Urinary bladder (tissue), 4 donors: ENCODE data around the gene DCLK1. TPM values are rescaled to one million over a fixed set of nuclear protein-coding genes. Genes with fewer than 3 reads are reported as not detected.

Experiments used
- DNase-seq: peaks from one replicate; pipeline ENCODE4 v3.0.0-alpha.2; 2015; ENCODE audit errors: extremely low spot score
- H3K27ac ChIP-seq: one replicate; pipeline ENCODE4 v1.5.1; 2013; ENCODE audit warnings: low read depth, mild to moderate bottlenecking, moderate library complexity
- H3K36me3 ChIP-seq: one replicate; pipeline ENCODE4 v1.6.1; 2013; ENCODE audit warnings: mild to moderate bottlenecking, moderate library complexity; ENCODE audit not compliant: insufficient read depth
- H3K4me1 ChIP-seq: one replicate; pipeline ENCODE4 v1.6.1; 2013; ENCODE audit warnings: mild to moderate bottlenecking, moderate library complexity; ENCODE audit not compliant: insufficient read depth
- H3K4me3 ChIP-seq: one replicate; pipeline ENCODE4 v1.5.1; 2013; ENCODE audit warnings: low read depth, low read length
- whole genome bisulfite sequencing: extraction: QIAGEN DNeasy Blood & Tissue Kit; methylation state at CpG from one replicate; pipeline ENCODE4 v1.1.7; 2013; 5-methylcytosine and 5-hydroxymethylcytosine counted together
- polyA plus RNA-seq: library from polyadenylated mRNA; stranded (reverse); fragments of 200-250 nt; gene quantifications from one replicate; pipeline ENCODE4 v1.2.3, GENCODE V29; 2013
- total RNA-seq: library from RNA; depleted of rRNA; stranded (reverse); fragments of >200 nt; gene quantifications from one replicate; pipeline ENCODE4 v1.2.3, GENCODE V29; 2014
- donor health status: healthy with polysubstance abuse.
- donor health status: healthy.

The DCLK1 gene
- total and polyA plus RNA-seq, 2 donors: 6.5 to 89.1 TPM

DNA sequence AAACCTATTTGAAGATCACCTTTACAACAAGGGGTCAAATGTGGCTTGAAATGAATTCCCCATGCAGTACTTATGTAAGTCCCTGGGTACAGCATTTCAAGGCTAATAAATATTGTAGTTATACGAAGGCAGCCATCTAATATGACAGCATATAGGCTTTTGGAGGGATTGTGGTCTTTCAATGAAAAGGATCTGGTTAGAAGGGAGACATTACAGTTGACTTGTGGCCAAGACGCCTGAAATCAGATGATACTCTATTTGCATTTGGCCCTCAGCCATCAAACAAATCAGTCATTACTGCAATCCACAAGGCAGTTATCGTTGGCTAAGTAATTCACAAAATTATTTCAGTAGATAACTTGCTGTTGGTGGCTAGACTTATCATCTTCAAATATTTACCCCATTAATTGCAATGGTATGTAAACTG, 242.7 kb downstream of the DCLK1 start:
- DNase-seq: no peak
- Histone ChIP-seq H3K36me3 (no peaks in the 10 kb centered on the region), H3K4me1 (no peaks in the 10 kb centered on the region), H3K27ac (no peak overlapping the region), H3K4me3 (no peak overlapping the region)
- 44% methylated on average over 3 of the region's 3 CpGs for WGBS

DNA sequence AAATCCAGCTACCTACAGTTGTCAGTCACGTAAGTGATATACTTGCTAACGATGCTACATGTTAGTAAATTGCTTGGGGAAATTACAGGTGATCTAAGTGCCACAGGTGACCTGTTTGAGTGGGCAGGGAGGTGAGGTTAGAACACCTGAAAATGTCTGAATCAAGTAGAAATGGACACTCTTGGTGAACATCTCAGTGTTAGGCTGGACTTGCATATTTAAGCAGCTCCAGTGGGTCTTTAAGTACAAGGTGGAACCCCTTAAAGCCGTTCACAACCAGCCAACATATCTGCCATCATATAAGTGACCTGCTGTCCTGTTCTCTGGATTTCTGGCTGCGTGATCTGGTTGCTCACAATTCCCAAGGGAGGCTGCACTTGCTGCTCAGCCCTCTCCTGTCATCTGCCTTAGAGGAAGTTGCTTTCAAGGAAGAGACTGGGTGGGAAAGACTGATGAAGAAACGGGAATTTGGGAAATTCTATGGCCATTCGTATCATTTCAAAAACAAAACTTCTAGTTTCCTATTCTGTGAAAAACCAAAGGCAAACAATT, 244.0 kb downstream of the DCLK1 start:
- no peak for DNase-seq
- H3K36me3 ChIP-seq: no peaks in the 10 kb centered on the region
- no peak overlapping the region for H3K4me3 ChIP-seq
- no peaks in the 10 kb centered on the region for H3K4me1 ChIP-seq
- 84% methylated on average over 6 of the region's 6 CpGs for WGBS
- H3K27ac ChIP-seq: no peak overlapping the region

DNA sequence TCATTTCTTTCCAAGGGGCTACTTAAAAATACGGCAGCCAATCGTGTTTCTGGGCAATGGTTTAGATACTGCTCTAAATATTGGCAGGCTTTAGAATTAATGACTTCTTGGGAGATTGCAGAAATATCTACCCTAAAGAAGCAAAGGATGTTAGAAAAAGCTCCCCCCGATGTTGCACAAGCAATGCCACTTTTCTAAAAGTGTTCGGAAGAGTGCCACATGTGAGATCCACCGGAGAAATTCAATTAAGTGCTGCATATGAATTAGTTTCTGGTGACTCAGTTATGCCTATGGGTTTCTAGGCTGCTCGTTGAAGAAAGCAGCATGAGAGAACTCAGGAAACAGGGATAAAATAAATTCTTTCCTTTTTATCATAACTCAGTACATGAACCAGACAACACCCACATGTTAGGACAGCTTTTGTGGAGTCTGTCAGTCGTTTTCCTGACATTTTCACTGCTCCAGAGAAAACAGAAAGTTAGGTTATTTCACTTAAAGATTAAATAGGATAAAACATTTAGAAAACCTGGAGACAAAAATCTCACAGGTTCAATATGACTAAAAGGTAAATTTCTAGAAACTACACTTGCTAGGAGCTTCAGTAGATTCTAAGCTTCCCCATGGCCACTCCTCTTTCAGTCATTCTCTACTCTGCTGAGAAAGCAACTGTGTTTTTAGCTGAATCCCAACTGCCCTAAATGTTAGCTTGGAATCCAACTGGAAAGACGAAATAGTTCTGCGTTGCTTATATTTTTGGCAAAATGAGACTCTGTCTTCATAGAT, 244.7 kb downstream of the DCLK1 start:
- no peak overlapping the region for H3K4me3 ChIP-seq
- 71% methylated on average over 9 of the region's 9 CpGs for WGBS

DNA sequence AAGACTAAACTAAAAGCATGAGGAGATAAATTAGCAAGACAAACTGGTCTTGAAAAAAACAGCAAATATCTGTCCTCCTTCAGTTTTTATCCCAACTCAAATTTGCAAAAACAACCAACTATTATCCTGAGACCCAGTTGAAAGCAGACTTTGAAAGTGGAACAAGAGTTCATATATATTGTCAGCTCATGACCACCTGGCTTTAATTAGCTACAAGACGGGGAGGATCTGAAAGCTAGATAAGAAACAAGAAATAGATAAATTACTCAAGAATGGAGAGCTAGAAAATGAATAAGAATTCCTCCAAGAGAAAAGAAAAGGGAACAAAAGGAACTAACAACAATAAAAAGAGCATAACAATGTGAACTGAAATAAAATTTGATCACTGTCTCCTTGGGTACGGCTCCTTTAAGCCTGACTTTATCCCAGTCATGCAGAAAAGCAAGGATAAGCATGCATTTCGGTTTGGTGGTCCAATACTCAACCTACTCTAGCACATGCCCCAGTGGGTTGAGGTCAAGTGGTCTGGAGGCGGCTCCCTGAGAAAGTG, 246.9 kb downstream of the DCLK1 start:
- Histone ChIP-seq H3K36me3 (no peaks in the 10 kb centered on the region), H3K4me1 (no peaks in the 10 kb centered on the region), H3K4me3 (no peak overlapping the region), H3K27ac (no peak overlapping the region)
- no peak for DNase-seq
- WGBS: 86% methylated on average over 4 of the region's 4 CpGs

More for the DNA sequence above, 244.7 kb downstream of the DCLK1 start:
- DNase-seq: no peak
- Histone ChIP-seq H3K4me1 (no peaks in the 10 kb centered on the region), H3K36me3 (no peaks in the 10 kb centered on the region), H3K27ac (no peak overlapping the region)

DNA sequence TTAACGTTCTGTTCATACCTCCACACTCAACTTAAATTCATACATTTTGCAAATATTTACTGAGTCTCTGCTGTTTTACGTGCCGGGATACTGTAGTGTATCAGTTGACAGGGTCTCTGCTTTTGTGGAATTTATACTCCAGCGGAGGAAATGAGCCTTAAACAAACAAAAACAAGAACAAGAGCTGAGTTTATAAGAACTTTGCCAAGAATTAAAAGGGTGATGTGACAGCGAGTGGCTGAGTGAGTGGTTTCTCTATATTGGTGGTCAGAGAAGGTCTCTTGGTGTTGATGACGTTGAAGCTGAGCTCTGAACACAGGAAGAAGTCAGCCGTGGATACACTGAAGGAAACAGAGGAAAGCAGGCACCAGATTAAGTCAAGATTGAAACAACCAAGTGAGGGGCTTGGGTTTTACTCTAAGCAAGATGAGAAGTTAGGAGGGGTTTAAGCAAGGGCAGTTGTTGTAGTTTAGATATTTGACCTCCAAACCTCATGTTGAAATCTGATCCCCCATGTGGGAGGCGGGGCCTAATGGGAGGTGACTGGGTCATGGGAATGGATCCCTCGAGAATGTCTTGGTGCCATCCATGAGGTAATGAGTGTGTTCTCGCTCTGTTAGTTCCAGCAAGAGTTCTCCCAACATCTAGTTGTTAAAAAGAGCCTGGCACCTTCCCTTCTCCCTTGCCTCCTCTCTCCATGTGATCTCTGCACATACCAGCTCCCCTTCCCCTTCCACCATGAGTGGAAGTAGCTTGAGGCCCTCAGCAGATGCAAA, 248.3 kb downstream of the DCLK1 start:
- Histone ChIP-seq H3K36me3 (no peaks in the 10 kb centered on the region), H3K4me3 (no peak overlapping the region), H3K27ac (no peak overlapping the region), H3K4me1 (no peaks in the 10 kb centered on the region)
- DNase-seq: no peak
- WGBS: 59% methylated on average over 10 of the region's 10 CpGs

DNA sequence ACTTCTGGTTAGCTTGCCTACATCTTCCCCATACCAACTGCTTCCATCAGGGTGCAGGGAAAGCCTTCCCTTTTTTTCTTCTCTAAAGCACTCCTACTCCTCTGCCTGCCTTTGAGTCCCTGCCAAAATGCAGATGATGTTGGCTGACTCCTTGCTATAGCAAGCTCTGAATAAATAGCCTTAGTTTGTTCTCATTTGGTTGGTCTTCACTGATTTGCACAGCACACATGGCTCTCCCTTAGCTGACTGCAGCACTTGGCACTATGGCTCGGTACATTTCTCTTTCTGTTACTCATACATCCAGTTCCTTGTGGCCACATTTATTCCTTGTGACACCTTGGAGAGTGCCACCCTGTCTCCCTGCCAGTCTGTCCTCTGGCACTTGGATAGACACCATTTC, 249.8 kb downstream of the DCLK1 start:
- 65% methylated on average over 1 of the region's 1 CpG for whole genome bisulfite sequencing
- no peak for DNase-seq
- H3K36me3 ChIP-seq: no peaks in the 10 kb centered on the region
- no peaks in the 10 kb centered on the region for H3K4me1 ChIP-seq
- no peak overlapping the region for H3K4me3 ChIP-seq
- H3K27ac ChIP-seq: no peak overlapping the region

DNA sequence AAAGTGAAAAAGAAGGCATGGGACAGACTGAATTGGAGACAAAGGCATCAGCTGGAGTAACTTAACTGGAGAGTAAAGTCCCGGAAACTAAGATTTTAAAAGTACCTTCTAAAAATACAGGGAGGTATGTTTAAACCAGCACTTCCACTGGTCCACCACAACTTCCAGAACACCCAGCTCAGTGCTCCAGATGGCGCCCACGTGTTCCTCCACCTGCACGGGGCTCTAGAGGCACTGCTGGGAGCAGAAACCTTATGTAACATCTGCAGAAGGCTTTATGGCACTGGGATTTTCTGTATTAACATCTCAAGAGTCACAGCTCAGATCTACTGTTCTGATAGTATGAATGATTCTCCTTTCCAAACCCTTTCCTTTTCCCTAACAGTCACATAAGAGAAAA, 252.1 kb downstream of the DCLK1 start:
- Histone ChIP-seq H3K27ac (no peak overlapping the region), H3K4me3 (no peak overlapping the region), H3K4me1 (no peaks in the 10 kb centered on the region), H3K36me3 (no peaks in the 10 kb centered on the region)
- 80% methylated on average over 4 of the region's 4 CpGs for WGBS
- no peak for DNase-seq

DNA sequence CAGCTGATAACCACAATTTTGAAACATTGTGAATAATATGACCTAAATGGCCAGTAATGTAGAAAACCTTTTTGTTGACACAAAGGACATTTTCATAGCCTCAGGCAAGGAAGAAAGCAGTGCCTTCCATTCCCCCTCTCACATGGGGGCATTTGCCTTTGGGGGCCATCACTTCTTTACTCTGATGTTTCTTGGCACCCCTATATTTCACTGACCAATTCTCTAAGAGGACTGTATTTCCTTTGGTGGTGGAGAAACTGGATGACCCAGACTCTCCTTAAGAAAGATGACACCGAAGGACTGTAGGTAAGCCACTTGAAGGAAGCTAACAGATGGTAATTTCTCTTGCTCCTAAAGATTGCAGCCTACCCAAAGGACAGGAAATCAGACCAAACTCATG, 254.6 kb downstream of the DCLK1 start:
- Histone ChIP-seq H3K4me1 (no peaks in the 10 kb centered on the region), H3K27ac (no peak overlapping the region), H3K4me3 (no peak overlapping the region), H3K36me3 (no peaks in the 10 kb centered on the region)
- 94% methylated on average over 1 of the region's 1 CpG for WGBS
- no peak for DNase-seq

DNA sequence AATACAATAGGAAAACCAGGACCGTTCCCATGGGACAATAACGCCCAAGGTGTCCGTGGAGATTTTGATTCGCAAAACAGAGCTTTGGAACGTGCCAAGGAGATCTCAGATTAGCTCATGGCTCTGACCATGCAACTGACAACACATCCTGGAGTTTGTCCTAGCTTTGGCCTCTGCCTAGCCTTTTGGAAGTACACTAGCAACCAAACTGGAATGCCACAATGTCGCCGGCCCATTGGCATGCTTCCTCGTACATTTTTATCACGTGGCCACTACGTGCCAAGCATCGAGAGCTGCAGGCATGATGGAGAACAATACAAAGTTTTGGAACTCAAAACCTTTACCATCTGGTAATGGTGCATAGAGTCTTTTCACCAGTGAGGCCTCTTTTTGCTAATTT, 256.5 kb downstream of the DCLK1 start:
- Histone ChIP-seq H3K36me3 (no peaks in the 10 kb centered on the region), H3K4me1 (no peaks in the 10 kb centered on the region), H3K4me3 (no peak overlapping the region), H3K27ac (no peak overlapping the region)
- 91% methylated on average over 11 of the region's 11 CpGs for WGBS
- no peak for DNase-seq

DNA sequence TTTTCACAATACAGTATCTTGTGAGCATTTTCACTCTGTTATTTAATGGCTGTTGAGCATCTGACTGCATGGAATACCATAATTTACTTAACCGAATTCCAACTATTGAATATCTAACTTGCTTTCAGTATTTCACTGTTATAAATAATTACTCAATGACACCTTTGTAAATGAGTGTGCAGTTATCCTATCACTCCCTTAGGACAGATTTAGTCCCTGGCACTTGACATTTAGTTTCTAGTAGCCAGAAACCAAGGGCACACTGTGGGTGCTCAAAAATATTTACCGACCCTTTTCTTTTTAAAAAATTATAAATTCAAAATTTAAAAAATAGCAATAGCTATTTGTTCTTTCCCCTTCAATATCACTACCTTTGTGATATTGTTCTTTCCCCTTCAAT, 258.8 kb downstream of the DCLK1 start:
- Histone ChIP-seq H3K36me3 (no peaks in the 10 kb centered on the region), H3K27ac (no peak overlapping the region), H3K4me1 (no peaks in the 10 kb centered on the region), H3K4me3 (no peak overlapping the region)
- 92% methylated on average over 2 of the region's 2 CpGs for WGBS
- DNase-seq: no peak

DNA sequence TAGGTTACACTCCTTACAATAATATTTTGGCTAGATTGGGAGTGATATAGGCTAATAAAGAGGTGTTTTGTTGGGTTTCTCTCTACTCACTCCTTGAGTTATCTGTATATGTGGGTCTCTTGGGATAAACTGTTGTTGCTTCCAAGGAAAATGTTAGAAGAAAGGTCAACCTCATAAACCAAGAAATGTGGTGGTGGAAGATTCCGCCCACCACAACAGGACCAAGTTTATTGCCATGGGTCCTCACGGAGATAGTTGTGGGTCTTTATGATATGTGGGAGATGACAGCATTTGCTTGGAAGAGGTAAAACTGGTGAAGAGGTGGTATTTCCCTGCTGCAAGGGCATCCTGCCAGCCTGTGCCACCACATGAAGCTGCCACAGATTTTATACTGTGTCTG, 259.6 kb downstream of the DCLK1 start:
- no peaks in the 10 kb centered on the region for H3K36me3 ChIP-seq
- no peak for DNase-seq
- no peak overlapping the region for H3K4me3 ChIP-seq
- H3K4me1 ChIP-seq: no peaks in the 10 kb centered on the region
- no peak overlapping the region for H3K27ac ChIP-seq
- 77% methylated on average over 2 of the region's 2 CpGs for WGBS

DNA sequence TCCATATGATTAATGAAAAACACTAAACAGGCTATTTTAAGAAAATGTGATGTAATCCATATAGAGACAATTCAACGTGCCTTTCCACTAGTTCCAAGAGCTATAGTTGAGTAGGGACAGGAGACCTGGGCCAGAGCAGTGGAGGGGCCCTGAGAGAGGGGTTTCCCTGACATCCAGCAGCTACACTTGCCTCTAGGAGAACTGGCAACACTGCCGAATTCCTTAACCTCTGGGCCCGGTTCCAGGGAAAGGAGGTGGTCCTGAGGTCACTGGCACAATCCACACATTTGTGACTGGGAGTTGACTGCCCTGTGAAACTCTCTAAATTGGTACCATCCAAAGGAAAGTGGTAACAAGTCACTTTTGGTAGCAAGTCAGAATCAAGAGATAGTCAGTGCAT, 264.4 kb downstream of the DCLK1 start:
- no peaks in the 10 kb centered on the region for H3K36me3 ChIP-seq
- 28% methylated on average over 3 of the region's 3 CpGs for WGBS
- no peak overlapping the region for H3K4me3 ChIP-seq
- no peak for DNase-seq
- no peaks in the 10 kb centered on the region for H3K4me1 ChIP-seq
- H3K27ac ChIP-seq: no peak overlapping the region

DNA sequence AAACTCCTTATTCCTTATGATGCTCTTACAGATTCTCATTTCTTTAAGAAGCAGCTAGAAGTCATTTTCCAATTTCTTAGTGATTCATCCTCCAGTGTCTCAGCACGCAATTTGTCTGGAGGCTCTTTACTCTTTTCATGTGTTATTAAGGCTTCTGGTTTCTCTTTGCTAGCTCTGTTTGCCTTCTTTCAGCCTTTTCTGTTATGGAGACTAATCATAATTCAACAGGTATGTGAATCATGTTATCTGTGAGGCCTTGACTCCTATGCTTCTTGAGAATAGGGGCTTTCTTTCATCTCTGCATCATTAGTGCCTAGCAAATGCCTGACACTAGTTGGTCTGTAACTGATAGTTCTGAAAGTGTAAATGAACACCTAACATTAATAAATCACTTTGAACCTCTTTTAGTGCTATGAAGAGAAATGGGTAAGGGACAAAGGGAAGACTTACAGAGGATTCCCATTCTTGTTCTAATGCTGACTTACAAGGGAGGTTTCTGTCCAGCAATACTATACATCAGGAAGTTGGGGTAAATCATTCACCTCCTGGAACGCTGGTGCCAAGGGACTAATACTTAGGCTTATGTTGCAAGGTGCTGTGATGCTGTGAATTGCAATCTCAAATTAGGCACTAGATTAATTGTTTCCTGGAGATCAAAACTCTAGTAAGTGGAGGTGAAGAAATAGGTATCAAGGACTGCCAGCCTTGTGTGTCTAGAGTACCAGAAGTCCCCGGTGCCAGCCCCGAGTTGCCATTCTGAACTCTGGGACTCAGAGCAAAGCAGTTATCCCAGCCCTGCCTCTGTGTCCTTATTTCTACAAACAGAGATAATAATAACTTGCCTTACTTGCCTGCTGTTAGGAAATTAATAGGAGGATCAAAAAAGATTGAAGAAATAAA, 265.6 kb downstream of the DCLK1 start:
- no peaks in the 10 kb centered on the region for H3K36me3 ChIP-seq
- 88% methylated on average over 4 of the region's 4 CpGs for WGBS
- DNase-seq: no peak
- H3K4me1 ChIP-seq: no peaks in the 10 kb centered on the region
- no peak overlapping the region for H3K27ac ChIP-seq
- no peak overlapping the region for H3K4me3 ChIP-seq
